Neural progenitor cell (in vitro differentiated cells): Measurements from ENCODE around the gene NCK2. TPM values are rescaled to one million over a fixed set of nuclear protein-coding genes. Genes with fewer than 3 reads are reported as not detected.

Experiments used
- DNase-seq: peaks from one replicate; pipeline ENCODE4 v3.0.0-alpha.2; 2016; ENCODE audit warnings: low spot score
- H2AFZ ChIP-seq: fragments of 200-600 bp; sonication (generic); replicated peaks from 2 replicates; pipeline ENCODE4 v1.6.1; 2016; ENCODE audit warnings: antibody characterized with exemption
- H3F3A ChIP-seq: fragments of 200-600 bp; sonication (generic); 2 replicates; pipeline ENCODE4 v1.6.1; 2016; ENCODE audit warnings: antibody characterized with exemption, low read depth
- H3K27ac ChIP-seq: fragments of 200-600 bp; sonication (generic); 2 replicates; pipeline ENCODE4 v1.5.1; 2016; ENCODE audit warnings: mild to moderate bottlenecking
- H3K27me3 ChIP-seq: fragments of 200-600 bp; sonication (generic); 2 replicates; pipeline ENCODE4 v1.6.1; 2016; ENCODE audit warnings: mild to moderate bottlenecking, moderate library complexity
- H3K36me3 ChIP-seq: fragments of 200-600 bp; sonication (generic); 2 replicates; pipeline ENCODE4 v1.5.1; 2016
- H3K4me1 ChIP-seq: fragments of 200-600 bp; sonication (generic); 2 replicates; pipeline ENCODE4 v1.6.1; 2016; ENCODE audit warnings: mixed run types
- H3K4me2 ChIP-seq: fragments of 200-600 bp; sonication (generic); 2 replicates; pipeline ENCODE4 v1.6.1; 2016
- H3K4me3 ChIP-seq: fragments of 200-600 bp; sonication (generic); 2 replicates; pipeline ENCODE4 v1.5.1; 2016
- H3K79me2 ChIP-seq: fragments of 200-600 bp; sonication (generic); 2 replicates; pipeline ENCODE4 v1.6.1; 2016; ENCODE audit warnings: low read depth
- H3K9ac ChIP-seq: fragments of 200-600 bp; sonication (generic); 2 replicates; pipeline ENCODE4 v1.6.1; 2016
- H3K9me3 ChIP-seq: fragments of 200-600 bp; sonication (generic); 2 replicates; pipeline ENCODE4 v1.5.1; 2016; ENCODE audit warnings: low read depth
- H4K20me1 ChIP-seq: fragments of 200-600 bp; sonication (generic); 2 replicates; pipeline ENCODE4 v1.6.1; 2016; ENCODE audit warnings: low read depth
- H3K27ac Mint-ChIP-seq: 3 replicates; pipeline ENCODE4 v1.8.0; 2021; ENCODE audit warnings: mixed read lengths
- H3K27me3 Mint-ChIP-seq: 2 replicates; pipeline ENCODE4 v1.8.0; 2022; ENCODE audit warnings: low read depth, mild to moderate bottlenecking, inconsistent platforms, moderate library complexity, mixed read lengths; ENCODE audit not compliant: insufficient read depth
- H3K36me3 Mint-ChIP-seq: 3 replicates; pipeline ENCODE4 v1.8.0; 2021; ENCODE audit warnings: mixed read lengths
- H3K4me1 Mint-ChIP-seq: 3 replicates; pipeline ENCODE4 v1.8.0; 2021; ENCODE audit warnings: mixed read lengths
- H3K4me3 Mint-ChIP-seq: 3 replicates; pipeline ENCODE4 v1.8.0; 2021; ENCODE audit warnings: mild to moderate bottlenecking, moderate library complexity, mixed read lengths
- H3K9me3 Mint-ChIP-seq: 3 replicates; pipeline ENCODE4 v1.8.0; 2020; ENCODE audit warnings: mixed read lengths
- CTCF ChIP-seq: fragments of 200-600 bp; sonication (generic); IDR thresholded peaks from 2 replicates; pipeline ENCODE4 v1.5.1; 2017; ENCODE audit warnings: antibody characterized with exemption, mild to moderate bottlenecking
- EZH2 ChIP-seq: fragments of 200-600 bp; sonication (generic); IDR thresholded peaks from 2 replicates; pipeline ENCODE4 v1.6.1; 2017; ENCODE audit warnings: antibody characterized with exemption, mild to moderate bottlenecking, moderate library complexity
- EZH2phosphoT487 ChIP-seq: fragments of 200-600 bp; sonication (generic); IDR thresholded peaks from 2 replicates; pipeline ENCODE4 v1.6.1; 2017; ENCODE audit warnings: antibody characterized with exemption
- total RNA-seq: library from RNA; depleted of rRNA; stranded (reverse); fragments of >200 nt; gene quantifications from 2 replicates; pipeline ENCODE4 v1.2.3, GENCODE V29; 2015; ENCODE audit warnings: low replicate concordance

Gene NCK2
- total RNA-seq, 1 donor from 2014 or later = 26.2 TPM

DNA sequence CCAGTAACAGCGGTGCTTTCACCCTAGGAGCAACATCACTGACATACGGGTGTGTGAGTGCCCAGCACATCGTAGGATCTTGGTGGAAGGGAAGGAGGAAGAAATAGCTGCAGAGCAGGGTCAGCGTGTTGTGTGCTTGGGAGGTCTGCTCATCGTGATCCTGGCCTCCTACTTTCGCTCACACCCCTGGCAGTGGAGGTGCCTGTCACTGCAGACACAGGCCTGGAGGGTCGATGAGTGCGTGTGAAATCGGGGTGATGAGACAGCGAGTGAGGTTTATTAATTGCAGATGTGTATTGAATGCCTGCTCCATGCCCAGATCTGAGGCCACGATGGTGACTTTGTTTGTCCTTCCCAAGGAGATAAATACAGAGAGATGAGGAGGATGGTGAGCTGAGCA is 126.1 kb downstream of the NCK2 start:
- Mint-ChIP-seq H3K27me3 (no peaks in the 10 kb centered on the region), H3K4me3 (no peak overlapping the region), H3K27ac (no peak overlapping the region), H3K4me1 (peaks cover 56% of the 10 kb centered on the region), H3K36me3 (peaks cover 16% of the 10 kb centered on the region), H3K9me3 (no peaks in the 10 kb centered on the region)
- H3K36me3 ChIP-seq = no peaks in the 10 kb centered on the region
- H3F3A ChIP-seq = no peaks in the 10 kb centered on the region
- no peak for DNase-seq
- H3K27ac ChIP-seq = no peak overlapping the region
- H3K4me2 ChIP-seq = no peak overlapping the region
- no peak overlapping the region for H3K4me3 ChIP-seq
- H3K27me3 ChIP-seq = no peaks in the 10 kb centered on the region
- peaks cover 18% of the 10 kb centered on the region for H3K4me1 ChIP-seq
- no peak overlapping the region for H2AFZ ChIP-seq
- H3K9me3 ChIP-seq = no peaks in the 10 kb centered on the region
- H4K20me1 ChIP-seq = peaks cover 65% of the 10 kb centered on the region
- H3K9ac ChIP-seq = no peak overlapping the region
- no peak for TF ChIP-seq EZH2
- no peak for TF ChIP-seq CTCF
- no peak for TF ChIP-seq EZH2phosphoT487
- peaks cover 17% of the 10 kb centered on the region for H3K79me2 ChIP-seq

- Histone ChIP-seq H3K79me2 (peaks cover 10% of the 10 kb centered on the region), H3K27ac (no peak overlapping the region), H3K9me3 (no peaks in the 10 kb centered on the region), H3K4me3 (no peak overlapping the region), H2AFZ (no peak overlapping the region), H3K4me2 (no peak overlapping the region), H3K4me1 (peaks cover 10% of the 10 kb centered on the region), H3K27me3 (no peaks in the 10 kb centered on the region), H4K20me1 (peaks cover 51% of the 10 kb centered on the region), H3K9ac (no peak overlapping the region), H3K36me3 (no peaks in the 10 kb centered on the region), H3F3A (no peaks in the 10 kb centered on the region)
- Mint-ChIP-seq H3K27ac (no peak overlapping the region), H3K4me3 (no peak overlapping the region), H3K9me3 (no peaks in the 10 kb centered on the region), H3K36me3 (peaks cover 27% of the 10 kb centered on the region), H3K27me3 (no peaks in the 10 kb centered on the region), H3K4me1 (peaks cover 45% of the 10 kb centered on the region)
- TF ChIP-seq EZH2phosphoT487 (no peak), CTCF (no peak), EZH2 (no peak)
- DNase-seq = no peak
These were observed 127.5 kb downstream of the NCK2 start for GRCh38 chr2:105872142-105872728.

GRCh38 chr2:105872830-105873229 is 128.1 kb downstream of the NCK2 start:
- H3K79me2 ChIP-seq = peaks cover 10% of the 10 kb centered on the region
- peaks cover 49% of the 10 kb centered on the region for H4K20me1 ChIP-seq
- no peak for DNase-seq
- no peak overlapping the region for H3K4me3 ChIP-seq
- Mint-ChIP-seq H3K9me3 (no peaks in the 10 kb centered on the region), H3K27ac (no peak overlapping the region), H3K4me1 (peaks cover 41% of the 10 kb centered on the region), H3K4me3 (no peak overlapping the region), H3K36me3 (peaks cover 33% of the 10 kb centered on the region), H3K27me3 (no peaks in the 10 kb centered on the region)
- H3K36me3 ChIP-seq = no peaks in the 10 kb centered on the region
- no peaks in the 10 kb centered on the region for H3K9me3 ChIP-seq
- H3K4me1 ChIP-seq = peaks cover 10% of the 10 kb centered on the region
- no peak overlapping the region for H3K27ac ChIP-seq
- no peak overlapping the region for H3K4me2 ChIP-seq
- no peaks in the 10 kb centered on the region for H3K27me3 ChIP-seq
- no peaks in the 10 kb centered on the region for H3F3A ChIP-seq
- H3K9ac ChIP-seq = no peak overlapping the region
- H2AFZ ChIP-seq = no peak overlapping the region
- TF ChIP-seq EZH2 (no peak), EZH2phosphoT487 (no peak)

- peaks cover 37% of the 10 kb centered on the region for H3K36me3 Mint-ChIP-seq
- TF ChIP-seq EZH2phosphoT487 = no peak
- TF ChIP-seq CTCF = no peak
- TF ChIP-seq EZH2 = no peak
- peaks cover 7% of the 10 kb centered on the region for H3K79me2 ChIP-seq
- H3K9me3 ChIP-seq = no peaks in the 10 kb centered on the region
- no peaks in the 10 kb centered on the region for H3F3A ChIP-seq
- no peaks in the 10 kb centered on the region for H3K27me3 Mint-ChIP-seq
- no peaks in the 10 kb centered on the region for H3K27me3 ChIP-seq
- H3K36me3 ChIP-seq = no peaks in the 10 kb centered on the region
- DNase-seq = no peak
- peak overlapping the region; percentile 42 for H3K27ac Mint-ChIP-seq
- H3K4me1 ChIP-seq = peaks cover 10% of the 10 kb centered on the region
- H3K9me3 Mint-ChIP-seq = peaks cover 4% of the 10 kb centered on the region
- no peak overlapping the region for H3K4me2 ChIP-seq
- H3K4me3 Mint-ChIP-seq = peak overlapping the region; percentile 38
- peaks cover 38% of the 10 kb centered on the region for H3K4me1 Mint-ChIP-seq
- H3K9ac ChIP-seq = no peak overlapping the region
- no peak overlapping the region for H3K27ac ChIP-seq
- no peak overlapping the region for H2AFZ ChIP-seq
- H3K4me3 ChIP-seq = no peak overlapping the region
- peaks cover 49% of the 10 kb centered on the region for H4K20me1 ChIP-seq
These were observed 128.6 kb downstream of the NCK2 start for GRCh38 chr2:105873281-105873680.
